NCI-H2196 (cell line): ENCODE results near the gene OR2V2.
"Not testable (repeated sequence)": the region's sequence is repeated elsewhere in the genome, so short reads cannot be mapped to it uniquely, and the experiment has no call there.

Experiments
- DNase-seq: peaks from one replicate; lab custom pipeline; 2025; ENCODE audit not compliant: unreplicated experiment; lab: John Stamatoyannopoulos, UW

OR2V2 gene, protein sequence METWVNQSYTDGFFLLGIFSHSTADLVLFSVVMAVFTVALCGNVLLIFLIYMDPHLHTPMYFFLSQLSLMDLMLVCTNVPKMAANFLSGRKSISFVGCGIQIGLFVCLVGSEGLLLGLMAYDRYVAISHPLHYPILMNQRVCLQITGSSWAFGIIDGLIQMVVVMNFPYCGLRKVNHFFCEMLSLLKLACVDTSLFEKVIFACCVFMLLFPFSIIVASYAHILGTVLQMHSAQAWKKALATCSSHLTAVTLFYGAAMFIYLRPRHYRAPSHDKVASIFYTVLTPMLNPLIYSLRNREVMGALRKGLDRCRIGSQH

DNA sequence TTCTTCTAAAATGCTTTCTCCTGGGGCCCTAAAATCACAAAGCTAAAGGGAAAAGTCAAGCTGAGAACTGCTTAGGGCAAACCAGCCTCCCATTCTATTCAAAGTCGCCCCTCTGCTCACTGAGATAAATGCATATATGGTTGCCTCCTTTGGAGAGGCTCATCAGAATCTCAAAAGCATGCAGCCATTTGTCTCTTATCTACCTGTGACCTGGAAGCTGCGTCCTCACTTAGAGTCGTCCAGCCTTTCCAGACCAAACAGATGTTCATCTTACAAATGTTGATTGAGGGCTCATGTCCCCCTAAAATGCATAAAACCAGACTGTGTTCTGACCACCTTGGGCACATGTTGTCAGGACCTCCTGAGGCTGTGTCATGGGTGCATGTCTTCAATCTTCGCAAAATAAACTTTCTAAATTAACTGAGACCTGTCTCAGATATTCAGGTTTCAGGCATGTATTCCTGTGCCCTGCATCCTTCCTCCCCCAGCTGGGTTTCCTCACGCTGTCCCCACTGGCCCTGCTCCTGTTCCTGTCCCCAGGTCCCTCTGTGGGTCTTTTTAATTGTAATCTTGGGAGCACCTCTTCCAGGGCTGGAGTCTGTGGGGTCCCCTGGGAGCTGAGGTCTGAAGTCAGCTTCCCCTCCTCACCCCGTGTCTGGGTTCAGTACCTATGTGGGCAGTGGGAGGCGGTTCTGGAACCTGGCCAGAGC lies at the start of gene OR2V2:
OR2V2 (plus strand) TSS at position 660 of the 710 bp plus-strand sequence. CDS start 7,357 bp downstream, outside the sequence.
- DNase-seq, result not testable (repeated sequence)

DNA sequence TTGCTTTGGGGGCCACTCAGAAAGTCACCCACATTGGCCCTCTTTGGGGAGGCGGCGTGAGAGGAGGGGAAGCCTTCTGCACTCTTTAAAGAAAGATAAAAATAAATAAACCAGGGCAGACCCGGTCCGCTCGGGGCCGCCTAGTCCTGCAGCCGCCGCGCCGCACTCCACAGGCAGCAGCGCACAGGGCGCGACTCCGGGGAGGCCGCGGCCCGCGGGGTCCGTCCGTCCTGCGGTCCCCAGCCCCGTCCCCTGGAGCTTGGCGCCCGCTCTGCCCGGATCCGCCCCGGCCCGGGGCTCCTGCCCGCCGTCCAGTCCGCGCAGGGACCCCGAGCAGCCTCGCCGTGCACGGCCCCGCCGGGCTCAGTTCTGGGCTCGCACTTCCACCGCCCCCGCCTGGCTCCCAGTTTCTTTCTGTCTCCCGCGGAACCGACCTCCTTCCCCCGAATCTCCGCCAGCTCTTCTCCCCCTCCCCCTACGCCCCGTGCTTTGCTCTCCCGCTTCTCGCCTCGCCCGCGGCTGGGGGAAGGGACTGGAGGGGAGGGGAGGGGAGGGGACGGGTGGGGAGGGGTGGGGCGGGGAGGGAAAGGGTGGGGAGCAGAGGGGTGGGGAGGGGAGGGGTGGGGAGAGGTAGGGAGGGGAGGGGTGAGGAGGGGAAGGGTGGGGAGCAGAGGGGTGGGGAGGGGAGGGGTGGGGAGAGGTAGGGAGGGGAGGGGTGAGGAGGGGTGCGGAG lies 49.5 kb upstream of the OR2V2 start:
- DNase-seq, result not testable (repeated sequence)

DNA sequence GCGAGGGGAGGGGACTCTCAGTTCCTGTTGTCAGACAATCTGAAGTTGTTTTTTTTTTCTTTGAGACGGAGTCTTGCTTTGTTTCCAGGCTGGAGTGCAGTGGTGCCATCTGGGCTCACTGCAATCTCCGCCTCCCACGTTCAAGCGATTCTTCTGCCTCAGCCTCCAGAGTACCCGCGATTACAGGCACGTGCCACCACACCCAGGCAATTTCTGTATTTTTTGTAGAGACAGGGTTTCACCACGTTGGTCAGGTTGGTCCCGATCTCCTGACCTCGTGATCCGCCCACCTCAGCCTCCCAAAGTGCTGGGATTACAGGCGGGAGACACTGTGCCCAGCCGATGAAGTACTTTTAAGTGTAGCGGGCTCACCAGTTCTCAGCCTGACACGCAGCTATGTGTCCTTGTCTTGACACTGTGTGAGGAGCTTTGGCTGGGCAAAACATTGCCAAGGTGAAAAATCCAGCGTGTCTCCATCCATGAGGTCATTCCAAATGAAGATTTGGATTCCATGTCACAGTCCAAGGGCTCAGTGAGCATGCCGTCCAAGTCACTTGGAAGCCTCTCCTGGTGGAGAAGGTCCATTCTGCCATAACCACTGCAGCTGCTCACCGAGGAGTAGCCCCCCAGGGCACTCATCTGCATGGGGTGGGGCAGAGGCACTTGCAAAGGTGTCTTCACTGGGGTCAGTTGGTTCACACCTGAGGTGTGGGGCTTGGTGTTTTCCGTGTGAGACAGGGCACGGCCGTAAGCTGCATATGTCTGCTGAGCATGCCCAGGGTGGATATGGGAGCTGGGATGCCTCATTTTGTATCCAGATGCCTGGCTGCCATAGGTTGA lies 48.4 kb upstream of the OR2V2 start:
- no peak for DNase-seq

- DNase-seq, result no peak
These were observed 47.7 kb upstream of the OR2V2 start for GRCh38 chr5:181099602-181100086.

DNA sequence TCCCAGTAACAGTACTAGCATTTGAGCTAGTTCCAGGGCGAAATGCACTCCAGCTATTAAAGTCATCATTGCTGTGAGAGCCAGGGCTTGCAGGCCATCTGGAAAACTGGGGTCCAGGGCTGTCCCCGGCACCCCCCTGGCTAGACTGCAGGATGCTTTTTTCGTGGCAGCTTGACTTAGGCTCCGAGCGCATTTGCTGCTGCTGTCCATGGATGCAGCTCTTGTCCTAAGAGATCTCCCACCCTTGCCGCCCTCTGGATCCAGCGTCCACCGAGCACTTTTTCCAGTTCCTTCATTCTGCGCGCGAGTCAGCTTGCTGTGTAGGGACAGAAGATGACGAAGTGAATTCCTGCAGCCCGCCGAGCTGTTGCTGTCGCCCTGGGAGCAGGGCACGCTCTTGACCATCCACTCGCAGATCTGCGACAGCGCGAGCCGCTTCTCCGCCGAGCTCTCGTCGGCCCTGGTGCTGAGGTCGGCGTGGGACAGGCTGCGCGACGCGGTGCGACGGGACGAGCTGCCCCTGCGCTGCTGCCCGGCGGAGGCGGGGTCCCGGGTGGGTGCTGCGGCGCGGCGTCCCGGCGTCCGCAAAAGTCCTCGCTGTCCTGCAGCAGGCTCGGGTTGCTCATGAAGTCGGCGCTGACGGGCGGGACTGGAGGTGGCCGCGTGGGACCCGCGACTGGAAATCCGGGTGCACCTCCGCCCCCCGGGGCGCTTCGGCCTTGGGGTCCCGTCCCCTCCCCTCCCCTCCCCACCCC lies 47.1 kb upstream of the OR2V2 start:
- DNase-seq, result no peak

DNA sequence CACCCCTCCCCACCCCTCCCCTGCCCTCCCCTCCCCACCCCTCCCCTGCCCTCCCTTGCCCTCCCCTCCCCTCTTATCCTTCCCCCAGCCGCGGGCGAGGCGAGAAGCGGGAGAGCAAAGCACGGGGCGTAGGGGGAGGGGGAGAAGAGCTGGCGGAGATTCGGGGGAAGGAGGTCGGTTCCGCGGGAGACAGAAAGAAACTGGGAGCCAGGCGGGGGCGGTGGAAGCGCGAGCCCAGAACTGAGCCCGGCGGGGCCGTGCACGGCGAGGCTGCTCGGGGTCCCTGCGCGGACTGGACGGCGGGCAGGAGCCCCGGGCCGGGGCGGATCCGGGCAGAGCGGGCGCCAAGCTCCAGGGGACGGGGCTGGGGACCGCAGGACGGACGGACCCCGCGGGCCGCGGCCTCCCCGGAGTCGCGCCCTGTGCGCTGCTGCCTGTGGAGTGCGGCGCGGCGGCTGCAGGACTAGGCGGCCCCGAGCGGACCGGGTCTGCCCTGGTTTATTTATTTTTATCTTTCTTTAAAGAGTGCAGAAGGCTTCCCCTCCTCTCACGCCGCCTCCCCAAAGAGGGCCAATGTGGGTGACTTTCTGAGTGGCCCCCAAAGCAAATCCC lies 46.2 kb upstream of the OR2V2 start:
- DNase-seq, result not testable (repeated sequence)

- not testable (repeated sequence) for DNase-seq
These were observed 45.3 kb upstream of the OR2V2 start for GRCh38 chr5:181101930-181102674.

- not testable (repeated sequence) for DNase-seq
These were observed 43.2 kb upstream of the OR2V2 start for GRCh38 chr5:181104259-181104568.

GRCh38 chr5:181104606-181105390 lies 42.6 kb upstream of the OR2V2 start:
- not testable (repeated sequence) for DNase-seq

DNA sequence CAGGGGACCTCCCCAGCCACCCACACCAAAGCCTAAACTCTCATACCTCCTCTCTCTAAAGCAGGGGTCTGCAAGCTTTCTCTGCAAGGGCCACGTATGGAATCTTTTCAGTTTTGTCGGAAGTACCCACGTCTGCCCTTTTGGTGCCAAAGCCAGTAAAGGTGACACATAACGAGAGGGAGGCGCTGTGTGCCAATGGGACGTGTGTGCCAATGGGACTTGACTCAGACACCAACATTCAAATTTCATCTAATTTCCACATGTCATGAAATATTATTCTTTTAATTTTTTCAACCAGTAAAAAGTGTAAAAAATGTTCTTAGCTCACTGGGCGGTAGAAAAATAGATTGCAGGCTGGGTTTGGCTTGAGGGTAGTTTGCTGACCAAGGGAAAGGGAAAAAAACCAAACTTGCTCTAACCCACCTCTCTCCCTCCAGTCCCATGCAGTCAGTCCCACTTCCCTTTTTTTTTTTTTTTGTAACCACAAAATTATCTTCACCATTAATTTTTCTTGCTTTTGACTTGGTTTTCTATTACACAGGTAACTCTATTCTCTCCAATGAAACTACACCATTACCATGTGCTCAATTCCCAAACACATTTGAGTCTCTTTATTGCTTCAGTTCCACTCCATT lies 41.9 kb upstream of the OR2V2 start:
- no peak for DNase-seq

GRCh38 chr5:181107699-181108098 lies 39.7 kb upstream of the OR2V2 start:
- DNase-seq, result no peak

GRCh38 chr5:181108578-181109165 lies 38.7 kb upstream of the OR2V2 start:
- DNase-seq, result no peak

DNA sequence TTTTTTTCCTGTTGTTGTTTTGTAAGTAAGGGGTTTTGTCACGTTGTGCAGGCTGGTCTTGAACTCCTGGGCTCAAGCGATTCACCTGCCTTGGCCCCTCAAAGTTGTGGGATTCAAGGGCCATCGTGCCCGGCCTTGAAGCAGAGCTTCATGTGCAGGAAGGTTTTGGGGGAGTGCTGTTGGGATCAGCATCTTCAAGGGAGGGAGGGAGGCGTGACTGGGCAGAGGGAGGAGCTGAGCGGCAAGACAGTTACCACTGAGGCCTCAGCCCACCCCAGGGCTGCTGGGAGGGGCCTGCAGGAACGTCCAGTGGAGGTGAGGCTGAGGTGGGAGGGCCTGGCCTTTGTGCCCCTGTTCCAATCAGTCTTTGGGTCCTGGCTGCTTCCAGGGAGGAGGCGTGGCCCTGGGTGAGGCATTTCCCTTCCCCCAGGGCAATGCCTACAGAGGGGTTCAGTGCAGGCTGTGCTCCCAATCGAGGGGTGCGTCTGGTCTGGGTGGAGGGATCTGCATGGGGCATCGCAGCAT lies 37.8 kb upstream of the OR2V2 start:
- DNase-seq, result no peak

DNA sequence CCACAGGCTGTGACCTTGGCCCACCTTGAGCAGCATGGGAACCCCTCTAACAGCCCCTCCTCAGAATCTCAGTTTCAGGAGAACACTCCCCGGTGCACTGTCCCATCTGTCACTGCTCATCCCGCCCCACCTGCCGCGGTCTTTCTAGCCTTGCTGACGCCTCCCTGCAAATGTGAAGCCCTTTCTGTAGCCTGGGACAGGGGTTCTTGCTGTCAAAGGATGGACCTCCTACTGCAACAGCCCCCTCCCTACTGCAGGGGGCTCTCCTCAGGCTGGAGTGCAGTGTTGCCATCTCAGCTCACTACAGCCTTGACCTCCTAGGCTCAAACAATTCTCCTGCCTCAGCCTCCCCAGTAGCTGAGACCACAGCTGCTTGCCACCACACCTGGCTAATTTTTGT lies 36.4 kb upstream of the OR2V2 start:
- no peak for DNase-seq

DNA sequence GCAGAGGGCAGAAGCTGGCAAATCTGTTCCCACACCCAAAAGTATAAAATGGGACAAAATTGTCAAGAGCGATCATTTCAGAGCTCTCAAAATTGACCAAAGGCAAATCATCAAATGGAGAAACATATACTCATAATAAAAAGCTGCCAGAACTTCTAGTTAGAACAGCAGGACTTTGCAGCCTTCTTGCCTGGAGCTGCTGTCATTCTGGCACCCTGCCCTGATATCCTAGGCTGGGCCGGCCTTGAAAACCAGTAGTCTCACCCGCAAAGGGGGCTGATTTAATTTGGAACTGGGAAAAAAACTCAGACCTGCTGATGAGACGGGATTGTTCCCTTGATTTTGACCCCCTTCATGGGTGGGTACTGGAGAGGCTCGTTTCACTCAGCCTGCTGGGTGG lies 34.9 kb upstream of the OR2V2 start:
- DNase-seq, result no peak

GRCh38 chr5:181113572-181113971 lies 33.8 kb upstream of the OR2V2 start:
- DNase-seq, result not testable (repeated sequence)

- DNase-seq, result no peak
These were observed 33.0 kb upstream of the OR2V2 start for GRCh38 chr5:181114284-181114843.
